ENCODE data around the gene FLT1.

GRCh38 chr13:28533441-28534166, 38.7 kb upstream of the FLT1 start:
- TF ChIP-seq CTCF (conservative IDR thresholded peaks at IDR 0.05), result no peak
- TF ChIP-seq EZH2 (IDR thresholded peaks at IDR 0.05; ENCODE audit: low read depth), result no peak
